Smooth muscle cell (in vitro differentiated cells): ENCODE results near the gene KCNJ5. TPM values are rescaled to one million over a fixed set of nuclear protein-coding genes. Genes with fewer than 3 reads are reported as not detected.

ENCODE experiments used
- DNase-seq: peaks from one replicate; lab custom pipeline; 2025; ENCODE audit not compliant: unreplicated experiment; lab: John Stamatoyannopoulos, UW
- H2AFZ ChIP-seq: fragments of 200-600 bp; sonication (generic); 2 replicates; pipeline ENCODE4 v1.6.0; 2016; ENCODE audit warnings: antibody characterized with exemption, low read depth, mild to moderate bottlenecking
- H3F3A ChIP-seq: fragments of 200-600 bp; sonication (generic); 2 replicates; pipeline ENCODE4 v1.6.0; 2017; ENCODE audit warnings: antibody characterized with exemption, low read depth
- H3K27ac ChIP-seq: fragments of 200-600 bp; sonication (generic); 2 replicates; pipeline ENCODE4 v1.5.1; 2016; ENCODE audit warnings: low read depth, mild to moderate bottlenecking
- H3K27me3 ChIP-seq: fragments of 200-600 bp; sonication (generic); 2 replicates; pipeline ENCODE4 v1.6.1; 2016; ENCODE audit warnings: low read depth, mild to moderate bottlenecking
- H3K36me3 ChIP-seq: fragments of 200-600 bp; sonication (generic); 2 replicates; pipeline ENCODE4 v1.5.1; 2016; ENCODE audit warnings: low read depth
- H3K4me1 ChIP-seq: fragments of 200-600 bp; sonication (generic); 2 replicates; pipeline ENCODE4 v1.5.1; 2016; ENCODE audit warnings: low read depth
- H3K4me2 ChIP-seq: fragments of 200-600 bp; sonication (generic); 2 replicates; pipeline ENCODE4 v1.6.0; 2016; ENCODE audit warnings: mild to moderate bottlenecking
- H3K4me3 ChIP-seq: fragments of 200-600 bp; sonication (generic); 2 replicates; pipeline ENCODE4 v1.5.1; 2016; ENCODE audit warnings: mild to moderate bottlenecking
- H3K79me2 ChIP-seq: fragments of 200-600 bp; sonication (generic); 2 replicates; pipeline ENCODE4 v1.6.0; 2016; ENCODE audit warnings: low read depth, mild to moderate bottlenecking
- H3K9ac ChIP-seq: fragments of 200-600 bp; sonication (generic); 2 replicates; pipeline ENCODE4 v1.6.0; 2016; ENCODE audit warnings: low read depth
- H3K9me3 ChIP-seq: fragments of 200-600 bp; sonication (generic); replicated peaks from 2 replicates; pipeline ENCODE4 v1.5.1; 2016; ENCODE audit warnings: low read depth
- H4K20me1 ChIP-seq: fragments of 200-600 bp; sonication (generic); 2 replicates; pipeline ENCODE4 v1.6.0; 2016; ENCODE audit warnings: low read depth
- WGBS: methylation state at CpG from one replicate; pipeline ENCODE4 v1.1.7; 2016; ENCODE audit warnings: low lambda C conversion rate; 5-methylcytosine and 5-hydroxymethylcytosine counted together
- polyA plus RNA-seq: library from polyadenylated mRNA; unstranded; fragments of >200 nt; fragmentation: Nextera tagmentation; extraction: Ambion mirVana; gene quantifications from 2 replicates; pipeline ENCODE4 v1.2.1, GENCODE V29; 2016
- total RNA-seq: library from RNA; depleted of rRNA; stranded (reverse); fragments of >200 nt; gene quantifications from 2 replicates; pipeline ENCODE4 v1.2.3, GENCODE V29; 2014
- TF ChIP-seq, protein P1 (sequence below): fragments of 200-600 bp; sonication (generic); IDR thresholded peaks from 2 replicates; pipeline ENCODE4 v1.5.1; 2017; ENCODE audit warnings: borderline replicate concordance, mild to moderate bottlenecking, antibody characterized with exemption; ENCODE audit not compliant: insufficient read depth, poor library complexity, severe bottlenecking

KCNJ5 gene
- total and polyA plus RNA-seq, 2 experiments from 2014 or later: 0.11 TPM; not detected in 1

DNA sequence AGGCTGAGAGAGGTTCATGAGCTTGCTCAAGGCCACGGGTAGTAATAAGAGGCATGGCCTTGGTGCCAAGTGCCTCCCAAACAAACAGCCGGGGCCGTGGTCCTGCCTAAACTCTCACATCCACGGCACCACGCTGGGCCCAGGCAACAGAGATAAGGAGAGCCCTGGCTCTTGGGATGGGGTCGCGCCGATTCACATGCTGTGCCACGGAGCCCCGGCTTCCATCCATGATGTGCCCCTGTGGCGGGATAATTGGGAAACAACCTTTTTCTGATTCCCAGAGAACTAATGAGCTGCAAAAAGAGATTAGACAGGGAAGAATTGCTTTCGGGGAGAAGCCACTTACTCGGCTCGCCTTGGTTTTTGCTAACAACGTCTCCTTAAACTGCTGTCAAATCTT, 29.5 kb downstream of the KCNJ5 start:
- Histone ChIP-seq H3K9me3 (no peaks in the 10 kb centered on the region), H3K79me2 (no peaks in the 10 kb centered on the region), H3K36me3 (no peaks in the 10 kb centered on the region), H3K4me3 (no peak overlapping the region), H4K20me1 (no peaks in the 10 kb centered on the region), H3F3A (no peaks in the 10 kb centered on the region), H3K27ac (no peak overlapping the region), H3K9ac (no peak overlapping the region), H3K27me3 (no peaks in the 10 kb centered on the region), H3K4me1 (no peaks in the 10 kb centered on the region), H2AFZ (no peak overlapping the region), H3K4me2 (no peak overlapping the region)
- 91% methylated on average over 15 of the region's 15 CpGs for WGBS
- DNase-seq: no peak
- TF ChIP-seq, protein P1, sequence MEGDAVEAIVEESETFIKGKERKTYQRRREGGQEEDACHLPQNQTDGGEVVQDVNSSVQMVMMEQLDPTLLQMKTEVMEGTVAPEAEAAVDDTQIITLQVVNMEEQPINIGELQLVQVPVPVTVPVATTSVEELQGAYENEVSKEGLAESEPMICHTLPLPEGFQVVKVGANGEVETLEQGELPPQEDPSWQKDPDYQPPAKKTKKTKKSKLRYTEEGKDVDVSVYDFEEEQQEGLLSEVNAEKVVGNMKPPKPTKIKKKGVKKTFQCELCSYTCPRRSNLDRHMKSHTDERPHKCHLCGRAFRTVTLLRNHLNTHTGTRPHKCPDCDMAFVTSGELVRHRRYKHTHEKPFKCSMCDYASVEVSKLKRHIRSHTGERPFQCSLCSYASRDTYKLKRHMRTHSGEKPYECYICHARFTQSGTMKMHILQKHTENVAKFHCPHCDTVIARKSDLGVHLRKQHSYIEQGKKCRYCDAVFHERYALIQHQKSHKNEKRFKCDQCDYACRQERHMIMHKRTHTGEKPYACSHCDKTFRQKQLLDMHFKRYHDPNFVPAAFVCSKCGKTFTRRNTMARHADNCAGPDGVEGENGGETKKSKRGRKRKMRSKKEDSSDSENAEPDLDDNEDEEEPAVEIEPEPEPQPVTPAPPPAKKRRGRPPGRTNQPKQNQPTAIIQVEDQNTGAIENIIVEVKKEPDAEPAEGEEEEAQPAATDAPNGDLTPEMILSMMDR: no peak

DNA sequence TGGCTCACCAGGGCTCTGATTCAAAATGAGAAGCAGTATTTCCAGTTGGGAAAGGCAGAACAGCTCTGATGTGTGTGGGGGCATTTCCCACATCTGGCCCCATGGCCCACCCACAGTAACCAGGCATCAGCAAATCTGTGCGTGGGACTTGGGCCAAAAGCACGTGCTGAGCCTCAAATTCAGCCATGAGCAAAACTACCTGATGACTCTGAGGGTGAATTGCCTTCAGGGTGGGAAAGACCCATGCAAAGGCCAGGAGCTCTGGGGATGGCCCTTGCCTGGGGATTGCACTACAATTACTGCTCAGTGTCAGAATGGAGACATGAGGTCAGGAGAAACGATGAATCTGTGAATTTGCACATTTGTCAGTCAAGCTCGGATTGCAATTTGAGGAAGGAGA, 30.6 kb downstream of the KCNJ5 start:
- peaks cover 10% of the 10 kb centered on the region for H3K27me3 ChIP-seq
- H3K4me3 ChIP-seq: no peak overlapping the region
- no peaks in the 10 kb centered on the region for H3K9me3 ChIP-seq
- 89% methylated on average over 4 of the region's 4 CpGs for WGBS
- H3F3A ChIP-seq: no peaks in the 10 kb centered on the region
- no peaks in the 10 kb centered on the region for H3K36me3 ChIP-seq
- no peak for DNase-seq
- TF ChIP-seq, protein P1: no peak
- H3K27ac ChIP-seq: no peak overlapping the region
- peaks cover 4% of the 10 kb centered on the region for H3K4me1 ChIP-seq
- no peak overlapping the region for H3K4me2 ChIP-seq
- no peak overlapping the region for H2AFZ ChIP-seq
- no peak overlapping the region for H3K9ac ChIP-seq
- no peaks in the 10 kb centered on the region for H3K79me2 ChIP-seq
- no peaks in the 10 kb centered on the region for H4K20me1 ChIP-seq

DNA sequence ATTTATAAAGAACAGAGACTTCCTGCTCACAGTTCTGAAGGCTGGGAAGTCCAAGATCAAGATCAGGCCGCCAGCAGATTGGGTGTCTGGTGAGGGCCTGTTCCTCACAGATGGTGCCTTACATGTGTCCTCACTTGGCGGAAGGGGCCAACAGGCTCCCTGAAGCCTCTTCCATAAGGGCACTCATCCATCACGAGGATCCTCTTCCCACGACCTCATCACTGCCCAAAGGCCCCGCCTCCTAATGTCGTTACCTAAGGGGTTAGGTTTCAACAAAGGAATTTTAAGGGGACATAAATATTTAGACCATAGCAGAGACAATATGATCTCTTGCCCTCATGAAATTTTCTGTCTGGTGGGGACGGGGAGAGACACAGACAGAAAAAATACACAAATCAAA, 32.9 kb downstream of the KCNJ5 start:
- no peaks in the 10 kb centered on the region for H4K20me1 ChIP-seq
- TF ChIP-seq, protein P1: no peak
- WGBS: 80% methylated on average over 7 of the region's 7 CpGs
- no peak overlapping the region for H3K4me2 ChIP-seq
- no peak overlapping the region for H3K27ac ChIP-seq
- H3K4me3 ChIP-seq: no peak overlapping the region
- no peaks in the 10 kb centered on the region for H3K36me3 ChIP-seq
- H3K4me1 ChIP-seq: peaks cover 4% of the 10 kb centered on the region
- H3K79me2 ChIP-seq: no peaks in the 10 kb centered on the region
- H3F3A ChIP-seq: no peaks in the 10 kb centered on the region
- H2AFZ ChIP-seq: no peak overlapping the region
- H3K9me3 ChIP-seq: no peaks in the 10 kb centered on the region
- H3K27me3 ChIP-seq: peaks cover 18% of the 10 kb centered on the region
- DNase-seq: no peak
- no peak overlapping the region for H3K9ac ChIP-seq

DNA sequence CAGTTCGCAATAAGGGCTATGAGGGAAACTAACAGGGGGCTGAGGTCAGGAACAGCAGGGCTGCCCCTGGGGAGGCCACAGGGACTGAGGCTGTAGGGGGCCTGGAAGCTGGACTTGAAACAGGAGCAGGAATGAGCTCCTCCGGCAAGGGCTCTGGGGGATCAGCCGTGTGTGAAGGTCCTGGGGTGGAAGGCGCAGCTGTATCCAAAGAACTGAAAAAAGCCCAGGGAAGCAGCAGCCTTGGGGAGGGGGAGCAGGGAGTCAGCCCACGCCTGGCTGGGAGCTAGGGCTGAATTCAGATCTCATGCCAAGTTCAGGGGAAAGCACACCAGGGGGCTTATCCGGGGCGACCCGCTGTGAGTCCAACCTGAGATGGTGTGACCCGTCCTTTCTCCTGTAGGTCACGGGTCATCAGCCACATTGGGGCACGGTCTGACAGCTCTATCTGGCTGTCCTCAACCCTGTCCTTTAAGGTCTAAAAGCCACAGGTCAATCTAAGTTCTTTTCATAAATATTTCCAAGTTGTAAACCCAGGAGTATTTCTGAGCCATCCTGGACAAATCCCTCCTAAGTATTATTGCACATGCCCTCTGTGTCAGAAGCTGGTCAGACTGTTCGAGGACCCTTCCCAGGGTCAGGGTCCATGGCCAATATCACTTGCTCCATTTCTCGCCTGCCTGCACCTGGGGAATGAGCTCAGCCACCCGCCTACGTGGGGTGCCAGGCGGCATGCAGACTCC, 33.5 kb downstream of the KCNJ5 start:
- Histone ChIP-seq H3K4me1 (peaks cover 5% of the 10 kb centered on the region), H3K27ac (no peak overlapping the region), H3F3A (no peaks in the 10 kb centered on the region), H3K79me2 (no peaks in the 10 kb centered on the region), H3K27me3 (peaks cover 18% of the 10 kb centered on the region), H3K9ac (no peak overlapping the region), H4K20me1 (no peaks in the 10 kb centered on the region), H3K4me3 (no peak overlapping the region), H3K9me3 (no peaks in the 10 kb centered on the region), H3K36me3 (no peaks in the 10 kb centered on the region), H2AFZ (no peak overlapping the region), H3K4me2 (no peak overlapping the region)
- TF ChIP-seq, protein P1: no peak
- DNase-seq: no peak
- WGBS: 86% methylated on average over 16 of the region's 16 CpGs
